Dermis lymphatic vessel endothelial cell (primary cell): ENCODE results near the gene WASHC3. TPM values are rescaled to one million over a fixed set of nuclear protein-coding genes. Genes with fewer than 3 reads are reported as not detected.

Experiments
- total RNA-seq: library from RNA; depleted of rRNA; stranded (reverse); fragments of >200 nt; gene quantifications from 2 replicates; pipeline ENCODE4 v1.2.1, GENCODE V29; 2014

WASHC3 gene
- total RNA-seq, result 44.4 and 50.8 TPM in 2 replicates

GRCh38 chr12:102061560-102062418, at the start of gene WASHC3:
TSS of gene WASHC3 (minus strand) at chr12:102061991. CDS start at chr12:102061962, 29 bp downstream.

Other genes with a start within 250 kb of the WASHC3 start
- gene GNPTAB, start 231.0 kb downstream of the WASHC3 start, total RNA-seq, result 21.3 and 26.5 TPM in 2 replicates
- gene DRAM1, start 184.4 kb downstream of the WASHC3 start, total RNA-seq, result 25.0 and 41.1 TPM in 2 replicates
- 16.0 and 24.1 TPM in 2 replicates for gene NUP37, start 58.1 kb upstream of the WASHC3 start, total RNA-seq
- 4.4 and 5.6 TPM in 2 replicates for gene PARPBP, start 58.2 kb upstream of the WASHC3 start, total RNA-seq
- 0.09 TPM in 1 of 2 replicates, not detected in the other for gene PMCH, start 135.8 kb upstream of the WASHC3 start, total RNA-seq